ENCODE results near the gene SNRNP27.
A peak's percentile ranks its signal among the peaks of the same experiment; 100 is the strongest.

DNA sequence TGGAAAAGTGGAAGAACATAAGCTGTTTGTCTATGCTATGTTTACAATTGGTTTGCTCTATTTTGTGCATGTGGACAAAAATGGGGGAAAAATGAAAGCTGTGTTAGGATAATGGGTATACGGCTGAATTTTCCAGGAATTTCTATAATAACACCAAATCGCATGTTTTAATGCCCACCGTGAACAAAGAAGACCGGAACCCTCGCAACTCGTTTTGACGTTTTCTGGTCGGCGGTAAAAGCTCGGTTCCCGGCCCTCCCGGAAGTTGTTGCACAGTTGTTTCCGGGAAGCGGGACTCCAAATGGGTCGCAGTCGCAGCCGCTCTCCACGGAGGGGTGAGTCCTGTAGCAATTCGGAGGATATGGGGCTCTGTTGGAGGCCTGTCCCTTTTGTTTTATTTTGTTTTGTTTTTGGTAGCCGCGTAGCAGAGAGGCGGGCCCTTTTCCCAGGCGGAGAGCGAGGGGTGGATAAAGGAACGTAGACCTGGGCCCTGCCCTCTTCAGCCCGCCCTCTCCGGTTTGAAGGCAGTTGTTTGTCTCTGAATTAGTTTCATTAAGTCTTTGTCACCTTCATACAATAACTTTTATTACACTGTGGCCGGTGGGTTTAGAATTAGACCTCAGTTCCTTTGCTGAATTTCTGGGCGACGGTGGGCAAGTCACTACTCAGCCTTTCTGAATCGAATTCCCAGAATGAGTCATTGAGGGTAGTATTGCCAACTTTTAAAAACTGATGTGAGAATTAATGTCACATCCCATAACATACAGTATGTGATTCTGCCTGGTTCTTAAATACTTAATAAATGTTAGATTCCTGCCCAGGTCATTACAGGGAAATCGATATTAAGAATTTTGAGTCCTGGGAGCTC, at the start of gene SNRNP27:
- TF ChIP-seq, protein P1, sequence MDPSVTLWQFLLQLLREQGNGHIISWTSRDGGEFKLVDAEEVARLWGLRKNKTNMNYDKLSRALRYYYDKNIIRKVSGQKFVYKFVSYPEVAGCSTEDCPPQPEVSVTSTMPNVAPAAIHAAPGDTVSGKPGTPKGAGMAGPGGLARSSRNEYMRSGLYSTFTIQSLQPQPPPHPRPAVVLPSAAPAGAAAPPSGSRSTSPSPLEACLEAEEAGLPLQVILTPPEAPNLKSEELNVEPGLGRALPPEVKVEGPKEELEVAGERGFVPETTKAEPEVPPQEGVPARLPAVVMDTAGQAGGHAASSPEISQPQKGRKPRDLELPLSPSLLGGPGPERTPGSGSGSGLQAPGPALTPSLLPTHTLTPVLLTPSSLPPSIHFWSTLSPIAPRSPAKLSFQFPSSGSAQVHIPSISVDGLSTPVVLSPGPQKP (IDR thresholded peaks at IDR 0.05; ENCODE audit: low read depth, low read length), result no peak
- TF ChIP-seq, protein P2, sequence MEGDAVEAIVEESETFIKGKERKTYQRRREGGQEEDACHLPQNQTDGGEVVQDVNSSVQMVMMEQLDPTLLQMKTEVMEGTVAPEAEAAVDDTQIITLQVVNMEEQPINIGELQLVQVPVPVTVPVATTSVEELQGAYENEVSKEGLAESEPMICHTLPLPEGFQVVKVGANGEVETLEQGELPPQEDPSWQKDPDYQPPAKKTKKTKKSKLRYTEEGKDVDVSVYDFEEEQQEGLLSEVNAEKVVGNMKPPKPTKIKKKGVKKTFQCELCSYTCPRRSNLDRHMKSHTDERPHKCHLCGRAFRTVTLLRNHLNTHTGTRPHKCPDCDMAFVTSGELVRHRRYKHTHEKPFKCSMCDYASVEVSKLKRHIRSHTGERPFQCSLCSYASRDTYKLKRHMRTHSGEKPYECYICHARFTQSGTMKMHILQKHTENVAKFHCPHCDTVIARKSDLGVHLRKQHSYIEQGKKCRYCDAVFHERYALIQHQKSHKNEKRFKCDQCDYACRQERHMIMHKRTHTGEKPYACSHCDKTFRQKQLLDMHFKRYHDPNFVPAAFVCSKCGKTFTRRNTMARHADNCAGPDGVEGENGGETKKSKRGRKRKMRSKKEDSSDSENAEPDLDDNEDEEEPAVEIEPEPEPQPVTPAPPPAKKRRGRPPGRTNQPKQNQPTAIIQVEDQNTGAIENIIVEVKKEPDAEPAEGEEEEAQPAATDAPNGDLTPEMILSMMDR (IDR thresholded peaks at IDR 0.05), result no peak
- peak in 1 of 2 experiments; percentile 31; a peak in 1 of 4 replicates for TF ChIP-seq CEBPB (IDR thresholded peaks at IDR 0.05)
- peak; percentile 25; the same call in 2 of the 3 replicates for TF ChIP-seq SMC3 (IDR thresholded peaks at IDR 0.05)
- no peak for TF ChIP-seq CBX2 (IDR thresholded peaks at IDR 0.05; ENCODE audit: borderline replicate concordance, low read depth)
- no peak; a peak in 1 of 5 replicates for TF ChIP-seq RAD21 (conservative IDR thresholded peaks at IDR 0.05 in 1 of 2, IDR thresholded peaks at IDR 0.05 in 1 of 2)
- TF ChIP-seq JUN (IDR thresholded peaks at IDR 0.05), result peak; percentile 52 to 90; a peak in 4 of 5 replicates
- no peak for TF ChIP-seq MAFK (IDR thresholded peaks at IDR 0.05; ENCODE audit: partially characterized antibody)
- TF ChIP-seq POLR2A (IDR thresholded peaks at IDR 0.05; ENCODE audit: low read length), result peak; percentile 52
